Measurements from ENCODE around the gene GNRHR.

DNA sequence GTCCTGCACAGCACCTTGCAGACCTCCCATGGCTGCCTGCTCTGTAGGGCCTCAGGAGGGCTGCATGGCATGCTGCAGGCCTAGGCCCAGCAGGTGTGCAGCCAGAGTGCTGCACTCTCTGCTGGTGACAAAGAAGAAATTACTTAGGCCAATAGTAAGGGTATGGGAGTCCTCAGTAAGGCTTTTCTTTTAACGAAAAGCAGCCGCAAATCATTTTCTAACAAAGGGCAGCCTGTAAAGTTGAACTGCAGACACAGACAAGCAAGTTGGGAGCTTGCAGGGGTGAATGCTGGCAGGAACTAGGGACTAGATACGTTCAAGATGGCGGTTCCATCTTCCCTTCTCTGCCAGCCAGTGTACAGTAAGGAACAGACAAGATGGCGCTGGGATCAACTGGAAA lies 30.8 kb downstream of the GNRHR start:
- TF ChIP-seq, protein P1, sequence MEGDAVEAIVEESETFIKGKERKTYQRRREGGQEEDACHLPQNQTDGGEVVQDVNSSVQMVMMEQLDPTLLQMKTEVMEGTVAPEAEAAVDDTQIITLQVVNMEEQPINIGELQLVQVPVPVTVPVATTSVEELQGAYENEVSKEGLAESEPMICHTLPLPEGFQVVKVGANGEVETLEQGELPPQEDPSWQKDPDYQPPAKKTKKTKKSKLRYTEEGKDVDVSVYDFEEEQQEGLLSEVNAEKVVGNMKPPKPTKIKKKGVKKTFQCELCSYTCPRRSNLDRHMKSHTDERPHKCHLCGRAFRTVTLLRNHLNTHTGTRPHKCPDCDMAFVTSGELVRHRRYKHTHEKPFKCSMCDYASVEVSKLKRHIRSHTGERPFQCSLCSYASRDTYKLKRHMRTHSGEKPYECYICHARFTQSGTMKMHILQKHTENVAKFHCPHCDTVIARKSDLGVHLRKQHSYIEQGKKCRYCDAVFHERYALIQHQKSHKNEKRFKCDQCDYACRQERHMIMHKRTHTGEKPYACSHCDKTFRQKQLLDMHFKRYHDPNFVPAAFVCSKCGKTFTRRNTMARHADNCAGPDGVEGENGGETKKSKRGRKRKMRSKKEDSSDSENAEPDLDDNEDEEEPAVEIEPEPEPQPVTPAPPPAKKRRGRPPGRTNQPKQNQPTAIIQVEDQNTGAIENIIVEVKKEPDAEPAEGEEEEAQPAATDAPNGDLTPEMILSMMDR (conservative IDR thresholded peaks at IDR 0.05) = no peak
- TF ChIP-seq ZFX (IDR thresholded peaks at IDR 0.05) = no peak

Measured in C4-2B (cell line).